IPS-18a (cell line): Measurements from ENCODE around the gene TNFRSF1B.
A peak's percentile ranks its signal among the peaks of the same experiment; 100 is the strongest.

Source experiments
- H3K27ac ChIP-seq: one replicate; pipeline ENCODE4 v1.5.1; 2013; ENCODE audit warnings: low read length
- H3K27me3 ChIP-seq: one replicate; pipeline ENCODE4 v1.6.1; 2013; ENCODE audit warnings: mild to moderate bottlenecking, low read length; ENCODE audit not compliant: control insufficient read depth, insufficient read depth
- H3K36me3 ChIP-seq: one replicate; pipeline ENCODE4 v1.6.1; 2013; ENCODE audit warnings: low read depth, low read length; ENCODE audit not compliant: control insufficient read depth
- H3K4me1 ChIP-seq: one replicate; pipeline ENCODE4 v1.6.1; 2013; ENCODE audit warnings: low read depth, low read length; ENCODE audit not compliant: control insufficient read depth
- H3K4me3 ChIP-seq: one replicate; pipeline ENCODE4 v1.5.1; 2013; ENCODE audit warnings: low read length
- H3K9ac ChIP-seq: one replicate; pipeline ENCODE4 v1.6.1; 2013; ENCODE audit warnings: mild to moderate bottlenecking, low read length, moderate library complexity
- H3K9me3 ChIP-seq: one replicate; pipeline ENCODE4 v1.6.1; 2013; ENCODE audit warnings: low read depth, low read length; ENCODE audit not compliant: control insufficient read depth

Gene TNFRSF1B

GRCh38 chr1:12249748-12250147, 83.0 kb downstream of the TNFRSF1B start:
- H3K27ac ChIP-seq, result peak overlapping the region; percentile 80

GRCh38 chr1:12251442-12251841, 84.7 kb downstream of the TNFRSF1B start:
- Histone ChIP-seq H3K4me1 (peaks cover 14% of the 10 kb centered on the region), H3K9ac (no peak overlapping the region), H3K36me3 (peaks cover 26% of the 10 kb centered on the region), H3K27ac (no peak overlapping the region), H3K9me3 (no peaks in the 10 kb centered on the region), H3K4me3 (no peak overlapping the region), H3K27me3 (no peaks in the 10 kb centered on the region)

More at GRCh38 chr1:12249748-12250147, 83.0 kb downstream of the TNFRSF1B start:
- Histone ChIP-seq H3K9ac (no peak overlapping the region), H3K9me3 (no peaks in the 10 kb centered on the region), H3K36me3 (peaks cover 32% of the 10 kb centered on the region), H3K27me3 (no peaks in the 10 kb centered on the region), H3K4me3 (peak overlapping the region; percentile 22), H3K4me1 (peaks cover 14% of the 10 kb centered on the region)

GRCh38 chr1:12255913-12256312, 89.1 kb downstream of the TNFRSF1B start:
- Histone ChIP-seq H3K9ac (no peak overlapping the region), H3K36me3 (peaks cover 30% of the 10 kb centered on the region), H3K27me3 (no peaks in the 10 kb centered on the region), H3K4me1 (no peaks in the 10 kb centered on the region), H3K4me3 (no peak overlapping the region), H3K9me3 (no peaks in the 10 kb centered on the region), H3K27ac (no peak overlapping the region)

GRCh38 chr1:12258272-12258671, 91.5 kb downstream of the TNFRSF1B start:
- H3K9me3 ChIP-seq, result no peaks in the 10 kb centered on the region
- H3K27ac ChIP-seq, result no peak overlapping the region
- H3K36me3 ChIP-seq, result peaks cover 40% of the 10 kb centered on the region
- H3K9ac ChIP-seq, result no peak overlapping the region
- H3K4me1 ChIP-seq, result no peaks in the 10 kb centered on the region
- no peak overlapping the region for H3K4me3 ChIP-seq
- no peaks in the 10 kb centered on the region for H3K27me3 ChIP-seq
